ENCODE data around the gene SYT13. TPM values are rescaled to one million over a fixed set of nuclear protein-coding genes. Genes with fewer than 3 reads are reported as not detected.

The SYT13 gene
- total RNA-seq, 1 experiment from 2014 or later = 1.4 TPM

GRCh38 chr11:45258982-45259530 lies 27.1 kb downstream of the SYT13 start:
- ATAC-seq = no peak; the same call in 1 of the 2 replicates
- ChIA-PET POLR2A (interaction anchor here (0.9 kb wide), 1 partner anchor 28 kb away, joined by 3 read pairs; the partner anchor contains the start of gene SYT13), RAD21 (ENCODE audit: low non-redundant PET in 1 of 2, low total read pairs in 2 of 2, uncharacterized antibody in 2 of 2, unreplicated experiment in 2 of 2) (no interaction called here), CTCF (no interaction called here)
- H3K9ac ChIP-seq (ENCODE audit: low read length) = no peak overlapping the region
- no peaks in the 10 kb centered on the region for H3K27me3 ChIP-seq (ENCODE audit: insufficient read depth, low read length)
- peak overlapping the region in 1 of 2 experiments; percentile 24; a peak in 1 of 4 replicates for H3K4me3 ChIP-seq (replicated peaks in 1 of 2; ENCODE audit: low read depth in 1 of 2, low read length in 2 of 2)
- H4K20me1 ChIP-seq (ENCODE audit: insufficient read depth) = no peaks in the 10 kb centered on the region
- no peak for TF ChIP-seq POLR2AphosphoS5 (IDR thresholded peaks at IDR 0.05; ENCODE audit: low read depth, low read length)
- no peak for TF ChIP-seq TCF7L2 (IDR thresholded peaks at IDR 0.05; ENCODE audit: borderline replicate concordance, extremely low read depth, insufficient read depth, insufficient read length)
- H2AFZ ChIP-seq (ENCODE audit: low read depth, low read length, poor library complexity, severe bottlenecking) = peak overlapping the region; percentile 2
- no peaks in the 10 kb centered on the region for H3K36me3 ChIP-seq (ENCODE audit: control insufficient read depth in 1 of 2, insufficient read depth in 2 of 2, low read length in 2 of 2)
- H3K4me1 ChIP-seq (ENCODE audit: control insufficient read depth in 1 of 2, insufficient read depth in 2 of 2, low read length in 2 of 2) = peaks cover 13 to 44% of the 10 kb centered on the region in 2 experiments
- intact Hi-C loops (cut with micrococcal nuclease) = loop anchor here (10.0 kb wide), 1 partner anchor 74 kb away; no protein-coding TSS in a partner anchor
- no peak for DNase-seq (ENCODE audit: low read depth, low spot score)
- no peaks in the 10 kb centered on the region for H3K79me2 ChIP-seq (ENCODE audit: insufficient read depth, low read length)
- no peaks in the 10 kb centered on the region for H3K9me3 ChIP-seq (ENCODE audit: control insufficient read depth in 1 of 2, insufficient read depth in 1 of 2, low read depth in 1 of 2, low read length in 2 of 2)
- BruUV-seq (replicated peaks) = no TSS peak
- no peak overlapping the region for H3K27ac ChIP-seq (ENCODE audit: low read depth, low read length)
- H3K9me2 ChIP-seq (ENCODE audit: insufficient read depth) = no peaks in the 10 kb centered on the region
- H3K4me2 ChIP-seq (ENCODE audit: low read length) = peak overlapping the region; percentile 69

- Histone ChIP-seq H4K20me1 (ENCODE audit: insufficient read depth) (no peaks in the 10 kb centered on the region), H3K4me3 (replicated peaks in 1 of 2; ENCODE audit: low read depth in 1 of 2, low read length in 2 of 2) (no peak overlapping the region), H3K36me3 (ENCODE audit: control insufficient read depth in 1 of 2, insufficient read depth in 2 of 2, low read length in 2 of 2) (no peaks in the 10 kb centered on the region), H3K4me2 (ENCODE audit: low read length) (no peak overlapping the region), H2AFZ (ENCODE audit: low read depth, low read length, poor library complexity, severe bottlenecking) (no peak overlapping the region), H3K4me1 (ENCODE audit: control insufficient read depth in 1 of 2, insufficient read depth in 2 of 2, low read length in 2 of 2) (peaks cover 5 to 31% of the 10 kb centered on the region in 2 experiments), H3K79me2 (ENCODE audit: insufficient read depth, low read length) (no peaks in the 10 kb centered on the region), H3K27me3 (ENCODE audit: insufficient read depth, low read length) (no peaks in the 10 kb centered on the region), H3K9me2 (ENCODE audit: insufficient read depth) (no peaks in the 10 kb centered on the region), H3K9ac (ENCODE audit: low read length) (no peak overlapping the region), H3K27ac (ENCODE audit: low read depth, low read length) (no peak overlapping the region), H3K9me3 (ENCODE audit: control insufficient read depth in 1 of 2, insufficient read depth in 1 of 2, low read depth in 1 of 2, low read length in 2 of 2) (no peaks in the 10 kb centered on the region)
- BruUV-seq (replicated peaks) = no TSS peak
- POLR2A ChIA-PET = no interaction called here
- CTCF ChIA-PET = interaction anchor here (2.2 kb wide), 1 partner anchor 143 kb away, joined by 27 read pairs; no protein-coding TSS in a partner anchor
- intact Hi-C loops (cut with micrococcal nuclease) = loop anchor here (5.0 to 10.0 kb wide), 3 partner anchors 69 to 142 kb away; no protein-coding TSS in a partner anchor
- TF ChIP-seq POLR2A (IDR thresholded peaks at IDR 0.05; ENCODE audit: borderline replicate concordance, extremely low read depth, insufficient read depth, insufficient read length) = no peak
- no peak for TF ChIP-seq ZBTB33 (IDR thresholded peaks at IDR 0.05; ENCODE audit: extremely low read depth, insufficient replicate concordance, low read length)
- no peak for TF ChIP-seq FOSL1 (IDR thresholded peaks at IDR 0.05; ENCODE audit: low read depth)
- no peak for TF ChIP-seq REST (IDR thresholded peaks at IDR 0.05; ENCODE audit: low read depth)
- DNase-seq (ENCODE audit: low read depth, low spot score) (no peak), ATAC-seq (no peak)
- RAD21 ChIA-PET (ENCODE audit: low non-redundant PET in 1 of 2, low total read pairs in 2 of 2, uncharacterized antibody in 2 of 2, unreplicated experiment in 2 of 2) = no interaction called here
Observed at GRCh38 chr11:45254070-45254469, 32.1 kb downstream of the SYT13 start.
